ENCODE results near the gene REV3L.

DNA sequence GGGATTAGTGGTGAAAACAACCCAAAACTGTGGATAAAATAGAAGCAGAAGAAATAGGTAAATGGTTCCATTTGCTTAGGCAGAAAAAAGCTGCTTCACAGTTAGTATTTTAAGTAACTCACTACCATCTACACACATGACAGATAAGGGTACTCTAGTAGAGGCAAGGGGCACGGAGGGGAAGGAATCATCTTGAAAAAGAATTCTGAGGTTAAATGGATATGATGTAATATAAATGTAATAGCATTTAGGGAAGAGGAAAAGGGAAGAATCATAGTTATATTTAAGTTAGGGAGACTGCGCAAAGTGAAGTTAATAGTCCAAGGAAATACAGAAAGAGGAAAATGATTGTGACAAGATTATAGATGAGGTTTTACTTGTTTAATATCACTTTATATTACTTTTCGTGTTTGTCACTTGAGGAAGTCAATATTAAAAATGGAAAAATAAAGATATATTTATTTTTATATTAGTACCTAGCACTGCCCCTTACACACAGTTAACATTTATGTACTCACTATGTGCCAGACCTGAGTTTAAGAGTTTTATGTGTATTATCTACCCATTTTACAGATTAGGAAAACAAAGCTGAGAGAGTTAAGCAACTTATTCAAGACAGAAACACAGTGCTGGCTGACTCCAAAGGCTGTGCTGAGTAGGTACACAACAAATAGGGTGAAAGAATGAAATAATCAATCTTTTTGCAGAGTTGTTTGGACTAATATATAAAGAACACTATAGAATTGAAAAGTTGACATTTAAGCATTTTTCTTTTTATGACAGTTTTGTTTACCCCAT lies 128.1 kb downstream of the REV3L start:
- TF ChIP-seq CTCF (IDR thresholded peaks at IDR 0.05; ENCODE audit: insufficient read depth, low read length, poor library complexity, severe bottlenecking) (no peak), EZH2phosphoT487 (conservative IDR thresholded peaks at IDR 0.05; ENCODE audit: low read length) (no peak)

Data from SU-DHL-6 (cell line).